Measurements from ENCODE around the gene SYT1. TPM values are rescaled to one million over a fixed set of nuclear protein-coding genes. Genes with fewer than 3 reads are reported as not detected.
"Not testable (repeated sequence)": the region's sequence is repeated elsewhere in the genome, so short reads cannot be mapped to it uniquely, and the experiment has no call there.

Gene SYT1
- not detected for total RNA-seq

GRCh38 chr12:78864403-78864869 is at the start of gene SYT1:
TSS of gene SYT1 (plus strand) at chr12:78864774.
- Mint-ChIP-seq H3K9me3 (no peaks in the 10 kb centered on the region), H3K27ac (no peak within 1 kb of the TSS), H3K36me3 (peaks cover 6 to 9% of the 10 kb centered on the region in 2 donors)
- no peak for ATAC-seq
- no peak for DNase-seq (ENCODE audit: low spot score in 2 of 2)

GRCh38 chr12:78818487-78818886 is 46.1 kb upstream of the SYT1 start:
- ATAC-seq (no peak), DNase-seq (ENCODE audit: low spot score in 2 of 2) (no peak)
- Mint-ChIP-seq H3K9me3 (peaks cover 14% of the 10 kb centered on the region in 2 donors), H3K36me3 (no peaks in the 10 kb centered on the region), H3K27ac (no peak overlapping the region)

- Mint-ChIP-seq H3K9me3 (peaks cover 9 to 14% of the 10 kb centered on the region in 2 donors), H3K36me3 (no peaks in the 10 kb centered on the region), H3K27ac (no peak overlapping the region)
- ATAC-seq (no peak), DNase-seq (ENCODE audit: low spot score in 2 of 2) (no peak)
These were observed 43.6 kb upstream of the SYT1 start for GRCh38 chr12:78820946-78821345.

- DNase-seq (ENCODE audit: low spot score in 2 of 2) (no peak), ATAC-seq (no peak)
- H3K36me3 Mint-ChIP-seq: no peaks in the 10 kb centered on the region
- H3K27ac Mint-ChIP-seq: no peak overlapping the region
- peaks cover 7 to 23% of the 10 kb centered on the region in 2 donors for H3K9me3 Mint-ChIP-seq
These were observed 39.7 kb upstream of the SYT1 start for GRCh38 chr12:78824918-78825317.

GRCh38 chr12:78829690-78830089 is 34.9 kb upstream of the SYT1 start:
- DNase-seq (ENCODE audit: low spot score in 2 of 2): no peak
- Mint-ChIP-seq H3K36me3 (no peaks in the 10 kb centered on the region), H3K27ac (no peak overlapping the region), H3K9me3 (peaks cover 5 to 28% of the 10 kb centered on the region in 2 donors)
- no peak for ATAC-seq

- ATAC-seq (no peak), DNase-seq (ENCODE audit: low spot score in 2 of 2) (no peak)
- Mint-ChIP-seq H3K36me3 (no peaks in the 10 kb centered on the region), H3K9me3 (peaks cover 9 to 13% of the 10 kb centered on the region in 2 donors), H3K27ac (no peak overlapping the region)
These were observed 29.1 kb upstream of the SYT1 start for GRCh38 chr12:78835493-78835892.

- not testable (repeated sequence) for DNase-seq (ENCODE audit: low spot score in 2 of 2); H3K9me3 Mint-ChIP-seq; ATAC-seq
These were observed 24.0 kb upstream of the SYT1 start for GRCh38 chr12:78840518-78841019.

GRCh38 chr12:78853231-78853630 is 11.3 kb upstream of the SYT1 start:
- Mint-ChIP-seq H3K9me3 (peaks cover 16% of the 10 kb centered on the region in 2 donors), H3K27ac (no peak overlapping the region), H3K36me3 (no peaks in the 10 kb centered on the region)
- DNase-seq (ENCODE audit: low spot score in 2 of 2): no peak
- ATAC-seq: no peak

More at GRCh38 chr12:78840518-78841019, 24.0 kb upstream of the SYT1 start:
- H3K27ac Mint-ChIP-seq, H3K36me3 Mint-ChIP-seq: not testable (repeated sequence)

- no peak for ATAC-seq
- Mint-ChIP-seq H3K27ac (no peak overlapping the region), H3K36me3 (peaks cover 6 to 9% of the 10 kb centered on the region in 2 donors), H3K9me3 (no peaks in the 10 kb centered on the region)
- no peak for DNase-seq (ENCODE audit: low spot score in 2 of 2)
These were observed 832 bp upstream of the SYT1 start for GRCh38 chr12:78863482-78864402.

GRCh38 chr12:78864870-78865463 is 393 bp downstream of the SYT1 start:
- peaks cover 6 to 9% of the 10 kb centered on the region in 2 donors for H3K36me3 Mint-ChIP-seq

GRCh38 chr12:78865516-78865915 is 942 bp downstream of the SYT1 start:
- Mint-ChIP-seq H3K27ac (no peak overlapping the region), H3K9me3 (no peaks in the 10 kb centered on the region), H3K36me3 (peaks cover 6 to 9% of the 10 kb centered on the region in 2 donors)
- no peak for DNase-seq (ENCODE audit: low spot score in 2 of 2)
- no peak for ATAC-seq

More at GRCh38 chr12:78864870-78865463, 393 bp downstream of the SYT1 start:
- no peak overlapping the region for H3K27ac Mint-ChIP-seq
- DNase-seq (ENCODE audit: low spot score in 2 of 2) (no peak), ATAC-seq (no peak)
- no peaks in the 10 kb centered on the region for H3K9me3 Mint-ChIP-seq

GRCh38 chr12:78866518-78866917 is 1.9 kb downstream of the SYT1 start:
- Mint-ChIP-seq H3K27ac (no peak overlapping the region), H3K9me3 (no peaks in the 10 kb centered on the region), H3K36me3 (peaks cover 6 to 9% of the 10 kb centered on the region in 2 donors)
- no peak for DNase-seq (ENCODE audit: low spot score in 2 of 2)
- ATAC-seq: no peak

GRCh38 chr12:78870539-78870938 is 6.0 kb downstream of the SYT1 start:
- peaks cover 0 to 4% of the 10 kb centered on the region in 2 donors for H3K9me3 Mint-ChIP-seq
- H3K36me3 Mint-ChIP-seq: no peaks in the 10 kb centered on the region
- no peak overlapping the region for H3K27ac Mint-ChIP-seq
- DNase-seq (ENCODE audit: low spot score in 2 of 2): no peak
- no peak for ATAC-seq

- DNase-seq (ENCODE audit: low spot score in 2 of 2): no peak
- H3K27ac Mint-ChIP-seq: no peak overlapping the region
- ATAC-seq: no peak
- H3K9me3 Mint-ChIP-seq: peaks cover 0 to 4% of the 10 kb centered on the region in 2 donors
- no peaks in the 10 kb centered on the region for H3K36me3 Mint-ChIP-seq
These were observed 7.0 kb downstream of the SYT1 start for GRCh38 chr12:78871566-78871965.

- H3K9me3 Mint-ChIP-seq: peaks cover 4 to 11% of the 10 kb centered on the region in 2 donors
- ATAC-seq (no peak), DNase-seq (ENCODE audit: low spot score in 2 of 2) (no peak)
- no peak overlapping the region for H3K27ac Mint-ChIP-seq
- no peaks in the 10 kb centered on the region for H3K36me3 Mint-ChIP-seq
These were observed 13.9 kb downstream of the SYT1 start for GRCh38 chr12:78878459-78878858.

GRCh38 chr12:78878866-78879265 is 14.3 kb downstream of the SYT1 start:
- DNase-seq (ENCODE audit: low spot score in 2 of 2) (no peak), ATAC-seq (no peak)
- no peak overlapping the region for H3K27ac Mint-ChIP-seq
- no peaks in the 10 kb centered on the region for H3K36me3 Mint-ChIP-seq
- H3K9me3 Mint-ChIP-seq: peaks cover 4 to 11% of the 10 kb centered on the region in 2 donors

GRCh38 chr12:78880078-78880477 is 15.5 kb downstream of the SYT1 start:
- Mint-ChIP-seq H3K36me3 (no peaks in the 10 kb centered on the region), H3K9me3 (peaks cover 4 to 8% of the 10 kb centered on the region in 2 donors), H3K27ac (no peak overlapping the region)
- DNase-seq (ENCODE audit: low spot score in 2 of 2) (no peak), ATAC-seq (no peak)
